Measurements from ENCODE around the gene HPN.

Gene HPN

GRCh38 chr19:35033067-35034004 lies 8.2 kb upstream of the HPN start:
- no peak for TF ChIP-seq JUND (IDR thresholded peaks at IDR 0.05; ENCODE audit: low read depth)
- no peak for DNase-seq (ENCODE audit: low read depth in 1 of 2, low spot score in 1 of 2)
- in situ Hi-C loops (cut with HindIII; ENCODE audit: low pct_unique_long_range_greater_than_20kb, low sequenced_read_pairs) = no loop called here

GRCh38 chr19:35034005-35034502 lies 7.5 kb upstream of the HPN start:
- TF ChIP-seq JUND (IDR thresholded peaks at IDR 0.05; ENCODE audit: low read depth) = no peak

GRCh38 chr19:35034588-35035382 lies 6.7 kb upstream of the HPN start:
- no peak for DNase-seq (ENCODE audit: low read depth in 1 of 2, low spot score in 1 of 2)
- in situ Hi-C loops (cut with HindIII; ENCODE audit: low pct_unique_long_range_greater_than_20kb, low sequenced_read_pairs) = no loop called here

More at GRCh38 chr19:35034005-35034502, 7.5 kb upstream of the HPN start:
- DNase-seq (ENCODE audit: low read depth in 1 of 2, low spot score in 1 of 2) = no peak
- in situ Hi-C loops (cut with HindIII; ENCODE audit: low pct_unique_long_range_greater_than_20kb, low sequenced_read_pairs) = no loop called here

DNA sequence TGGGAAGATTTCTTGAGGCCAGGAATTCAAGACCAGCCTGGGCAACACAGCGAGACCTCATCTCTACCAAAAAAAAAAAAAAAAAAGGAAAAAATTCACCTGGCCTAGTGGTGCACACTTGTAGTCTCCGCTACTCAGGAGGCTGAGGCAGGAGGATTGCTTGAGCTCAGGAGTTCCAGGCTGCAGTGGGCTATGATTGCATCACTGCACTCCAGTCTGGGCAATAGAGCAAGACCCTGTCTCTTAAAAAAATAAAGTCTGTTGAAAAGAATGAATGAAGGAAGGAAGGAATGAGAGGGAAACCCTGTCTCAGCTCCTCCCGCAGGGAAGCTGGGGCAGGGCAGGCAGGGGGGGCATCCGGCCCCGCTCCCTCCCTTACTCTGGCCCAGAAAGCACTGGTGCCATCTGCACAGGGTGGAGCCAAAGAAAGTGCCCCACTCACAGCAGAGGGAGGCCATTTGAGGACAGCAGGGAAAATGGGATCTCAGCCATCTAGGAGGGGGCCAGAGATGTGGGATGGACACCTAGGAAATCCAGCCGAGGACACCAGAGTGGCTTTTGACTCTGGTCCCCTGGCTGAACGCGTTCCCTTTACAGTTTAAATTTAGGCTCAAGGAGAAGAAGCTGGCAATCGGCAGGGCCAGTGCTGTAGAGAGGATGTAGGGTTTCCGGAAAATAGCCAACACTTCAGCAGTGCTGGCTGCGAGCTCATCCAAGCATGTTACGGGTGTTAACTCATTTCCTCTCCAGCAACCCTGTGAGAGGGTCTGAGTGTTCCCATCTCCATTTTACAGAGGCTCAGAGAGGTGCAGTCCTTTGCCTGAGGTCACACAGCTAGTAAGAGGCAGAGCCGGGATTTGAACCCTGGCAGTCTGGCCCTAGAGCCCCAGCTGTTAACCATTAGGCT lies 3.6 kb upstream of the HPN start:
- in situ Hi-C loops (cut with HindIII; ENCODE audit: low pct_unique_long_range_greater_than_20kb, low sequenced_read_pairs) = no loop called here
- no peak for TF ChIP-seq JUND (IDR thresholded peaks at IDR 0.05; ENCODE audit: low read depth)
- no peak for DNase-seq (ENCODE audit: low read depth in 1 of 2, low spot score in 1 of 2)

More at GRCh38 chr19:35034588-35035382, 6.7 kb upstream of the HPN start:
- TF ChIP-seq JUND (IDR thresholded peaks at IDR 0.05; ENCODE audit: low read depth) = no peak

DNA sequence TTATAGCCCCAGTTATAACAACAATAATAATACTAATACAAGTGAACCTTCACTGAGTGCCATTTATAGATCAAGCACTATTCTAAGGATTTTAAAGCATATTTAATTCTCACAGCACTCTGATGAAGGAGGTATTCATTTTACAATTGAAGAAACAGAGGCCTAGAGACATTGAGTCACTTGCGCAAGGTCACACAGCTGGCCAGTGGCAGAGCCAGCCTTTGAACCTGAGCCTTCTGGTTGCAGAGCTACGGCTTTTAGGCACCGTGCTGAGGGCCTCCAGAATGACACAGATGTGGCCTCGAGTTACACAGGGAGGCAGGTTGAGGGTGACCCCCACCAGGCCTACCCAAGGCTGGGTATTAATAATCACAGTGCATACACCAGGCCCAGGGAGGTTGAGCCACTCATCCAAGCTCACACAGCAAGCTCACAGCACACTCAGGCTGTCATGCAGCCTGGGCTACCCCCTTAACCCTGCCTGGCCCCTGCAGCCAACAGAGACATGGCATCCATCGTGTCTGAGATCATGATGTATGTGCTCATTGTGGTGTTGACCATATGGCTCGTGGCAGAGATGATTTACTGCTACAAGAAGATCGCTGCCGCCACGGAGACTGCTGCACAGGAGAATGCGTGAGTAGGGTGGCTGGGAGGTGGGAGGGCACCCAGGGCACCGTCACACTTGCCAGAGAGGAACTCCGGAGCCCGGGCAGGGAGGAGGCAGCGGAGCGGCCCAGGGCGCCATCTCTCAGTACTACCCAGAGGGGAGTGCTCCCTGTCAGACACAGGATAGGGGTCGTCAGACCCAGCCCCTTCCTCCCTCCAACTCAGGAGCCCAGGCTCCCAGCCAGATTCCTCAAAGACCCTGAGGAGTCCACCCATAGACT lies 2.7 kb upstream of the HPN start:
- no peak for DNase-seq (ENCODE audit: low read depth in 1 of 2, low spot score in 1 of 2)
- in situ Hi-C loops (cut with HindIII; ENCODE audit: low pct_unique_long_range_greater_than_20kb, low sequenced_read_pairs) = no loop called here
- TF ChIP-seq JUND (IDR thresholded peaks at IDR 0.05; ENCODE audit: low read depth) = no peak

DNA sequence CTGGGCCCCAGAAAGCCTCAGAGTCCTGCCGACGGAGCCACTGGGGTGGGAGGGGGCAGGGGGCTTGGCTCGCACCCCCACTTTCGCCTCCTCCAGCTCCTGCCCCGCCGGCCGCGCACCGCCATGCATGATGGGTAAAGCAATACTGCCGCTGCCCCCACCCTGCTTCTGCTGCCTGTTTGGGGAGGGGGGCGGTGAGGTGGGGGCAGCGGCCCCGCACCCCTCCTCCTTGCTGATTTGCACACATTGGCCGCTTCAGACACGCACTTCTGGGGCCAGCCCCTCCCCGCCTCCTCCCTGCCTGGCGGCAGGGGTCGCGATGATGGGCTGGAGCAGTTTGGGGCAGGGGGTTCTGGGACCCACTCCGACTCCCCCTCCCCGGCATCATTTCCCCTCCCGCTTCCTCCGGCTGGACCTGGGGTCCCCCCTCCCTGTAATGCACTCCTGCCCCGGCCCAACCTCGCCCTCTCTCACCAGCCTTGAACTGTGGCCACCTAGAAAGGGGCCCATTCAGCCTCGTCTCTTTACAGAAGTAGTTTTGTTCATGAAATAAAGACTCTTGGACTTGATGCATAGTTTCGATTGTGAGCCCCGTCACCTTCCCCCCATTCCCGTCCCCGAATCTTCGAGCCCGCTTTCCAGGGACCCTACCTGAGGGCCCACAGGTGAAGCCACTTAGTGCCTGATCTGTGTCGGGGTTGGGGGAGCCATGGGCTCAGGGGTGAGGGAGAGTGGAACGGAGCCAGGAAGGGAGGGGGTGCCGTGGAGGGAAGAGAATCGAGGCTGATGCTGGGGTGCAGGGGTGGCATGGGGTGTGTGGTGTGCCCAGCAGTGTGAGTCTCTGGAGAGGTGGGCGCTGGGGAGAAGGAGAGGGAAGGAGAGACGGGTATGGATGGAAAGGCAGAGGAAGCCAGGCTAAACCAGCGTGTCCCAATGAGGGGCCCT lies 1.4 kb upstream of the HPN start:
- no peak for DNase-seq (ENCODE audit: low read depth in 1 of 2, low spot score in 1 of 2)
- TF ChIP-seq JUND (IDR thresholded peaks at IDR 0.05; ENCODE audit: low read depth) = no peak
- in situ Hi-C loops (cut with HindIII; ENCODE audit: low pct_unique_long_range_greater_than_20kb, low sequenced_read_pairs) = no loop called here

GRCh38 chr19:35040826-35041547 lies 534 bp upstream of the HPN start:
- no peak for TF ChIP-seq JUND (IDR thresholded peaks at IDR 0.05; ENCODE audit: low read depth)
- in situ Hi-C loops (cut with HindIII; ENCODE audit: low pct_unique_long_range_greater_than_20kb, low sequenced_read_pairs) = no loop called here
- DNase-seq (ENCODE audit: low read depth in 1 of 2, low spot score in 1 of 2) = peak; percentile 44 to 71

DNA sequence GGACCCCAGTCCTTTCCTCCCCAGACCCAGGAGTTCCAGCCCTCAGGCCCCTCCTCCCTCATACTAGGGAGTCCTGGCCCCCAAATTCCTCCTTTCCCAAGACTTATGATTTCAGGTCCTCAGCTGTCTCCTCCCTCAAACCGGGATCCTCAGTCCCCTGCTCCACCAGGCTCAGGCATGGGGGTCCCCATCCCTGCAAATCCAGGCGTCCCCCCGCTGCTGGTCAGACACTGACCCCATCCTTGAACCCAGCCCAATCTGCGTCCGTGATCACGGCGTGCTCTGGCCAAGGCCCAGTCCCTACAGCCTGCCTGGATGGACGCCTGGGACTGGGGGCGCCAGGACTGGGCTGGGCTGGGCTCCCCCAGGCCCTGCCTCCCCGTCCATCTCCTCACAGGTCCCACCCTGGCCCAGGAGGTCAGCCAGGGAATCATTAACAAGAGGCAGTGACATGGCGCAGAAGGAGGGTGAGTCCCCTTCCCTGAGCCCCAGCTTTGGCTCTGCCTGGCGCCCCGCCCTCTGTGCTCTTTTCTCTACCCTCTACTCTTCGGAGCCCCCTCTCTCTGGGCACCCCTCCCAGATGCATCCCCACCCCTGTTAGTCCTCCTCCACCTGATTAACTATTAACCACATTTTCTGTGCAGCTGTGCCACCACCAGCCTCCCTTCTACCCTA lies 672 bp downstream of the HPN start:
- in situ Hi-C loops (cut with HindIII; ENCODE audit: low pct_unique_long_range_greater_than_20kb, low sequenced_read_pairs) = no loop called here
- TF ChIP-seq JUND (IDR thresholded peaks at IDR 0.05; ENCODE audit: low read depth) = no peak
- no peak for DNase-seq (ENCODE audit: low read depth in 1 of 2, low spot score in 1 of 2)

- in situ Hi-C loops (cut with HindIII; ENCODE audit: low pct_unique_long_range_greater_than_20kb, low sequenced_read_pairs) = no loop called here
- no peak for TF ChIP-seq JUND (IDR thresholded peaks at IDR 0.05; ENCODE audit: low read depth)
- DNase-seq (ENCODE audit: low read depth in 1 of 2, low spot score in 1 of 2) = no peak
Observed at GRCh38 chr19:35042954-35043604, 1.6 kb downstream of the HPN start.
